GM18873 (cell line): ENCODE measurements around the gene CPNE7.
"Not testable (repeated sequence)": the region's sequence is repeated elsewhere in the genome, so short reads cannot be mapped to it uniquely, and the experiment has no call there.

ENCODE experiments used
- ATAC-seq: cut with Tn5 transposase; IDR thresholded peaks from one replicate; pipeline ENCODE4 v1.9.1; 2021; ENCODE audit warnings: mild to moderate bottlenecking, moderate library complexity, moderate number of reproducible peaks; ENCODE audit not compliant: unreplicated experiment, low FRiP score

Gene CPNE7

DNA sequence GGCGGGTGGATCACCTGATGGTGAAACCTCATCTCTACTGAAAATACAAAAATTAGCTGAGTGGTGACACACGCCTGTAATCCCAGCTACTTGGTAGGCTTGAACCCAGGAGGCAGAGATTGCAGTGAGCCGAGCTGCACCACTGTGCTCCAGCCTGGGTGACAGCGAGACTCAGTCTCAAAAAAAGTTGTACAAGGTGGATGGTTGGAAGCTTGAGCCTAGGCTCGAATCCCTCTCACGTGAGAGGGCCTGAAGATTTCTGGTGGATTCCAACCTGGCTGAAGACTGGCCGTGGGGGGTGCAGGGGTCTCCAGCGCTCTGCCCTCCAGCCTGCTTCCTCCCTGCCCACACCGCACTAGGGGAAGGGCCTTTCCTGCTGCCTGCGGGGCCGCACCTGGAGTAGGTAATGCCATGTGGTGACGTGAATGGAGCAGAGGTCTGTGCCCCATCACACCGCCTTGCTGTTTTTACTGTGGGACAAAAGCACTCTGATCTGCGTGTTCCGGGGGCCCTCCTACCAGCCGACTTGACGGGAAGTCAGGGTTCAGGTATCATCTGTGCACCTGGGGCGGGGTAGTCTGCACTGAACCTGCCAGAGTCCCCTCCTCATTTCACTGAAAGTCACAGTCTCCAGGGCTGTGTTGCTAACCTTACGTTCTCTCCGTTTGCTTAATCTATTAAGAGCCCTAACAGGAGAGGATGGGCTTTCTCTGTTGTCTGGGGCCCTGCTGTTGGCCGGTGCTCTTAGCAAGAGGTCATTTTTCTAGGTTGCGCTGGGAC is 10.9 kb upstream of the CPNE7 start:
- no peak for ATAC-seq

DNA sequence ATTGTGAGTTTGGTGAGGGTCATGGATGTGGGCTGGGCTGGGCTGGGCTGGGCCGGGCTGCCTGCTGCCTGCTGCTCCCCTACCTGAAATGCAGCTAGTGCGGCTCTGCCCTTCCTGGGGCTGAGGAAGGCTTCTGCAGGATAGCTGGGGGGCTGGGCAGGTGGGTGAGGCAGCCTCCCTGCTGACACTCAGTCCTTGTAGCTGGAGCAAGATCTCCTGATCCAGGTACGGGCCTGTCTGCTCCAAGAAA is 10.4 kb upstream of the CPNE7 start:
- no peak for ATAC-seq

DNA sequence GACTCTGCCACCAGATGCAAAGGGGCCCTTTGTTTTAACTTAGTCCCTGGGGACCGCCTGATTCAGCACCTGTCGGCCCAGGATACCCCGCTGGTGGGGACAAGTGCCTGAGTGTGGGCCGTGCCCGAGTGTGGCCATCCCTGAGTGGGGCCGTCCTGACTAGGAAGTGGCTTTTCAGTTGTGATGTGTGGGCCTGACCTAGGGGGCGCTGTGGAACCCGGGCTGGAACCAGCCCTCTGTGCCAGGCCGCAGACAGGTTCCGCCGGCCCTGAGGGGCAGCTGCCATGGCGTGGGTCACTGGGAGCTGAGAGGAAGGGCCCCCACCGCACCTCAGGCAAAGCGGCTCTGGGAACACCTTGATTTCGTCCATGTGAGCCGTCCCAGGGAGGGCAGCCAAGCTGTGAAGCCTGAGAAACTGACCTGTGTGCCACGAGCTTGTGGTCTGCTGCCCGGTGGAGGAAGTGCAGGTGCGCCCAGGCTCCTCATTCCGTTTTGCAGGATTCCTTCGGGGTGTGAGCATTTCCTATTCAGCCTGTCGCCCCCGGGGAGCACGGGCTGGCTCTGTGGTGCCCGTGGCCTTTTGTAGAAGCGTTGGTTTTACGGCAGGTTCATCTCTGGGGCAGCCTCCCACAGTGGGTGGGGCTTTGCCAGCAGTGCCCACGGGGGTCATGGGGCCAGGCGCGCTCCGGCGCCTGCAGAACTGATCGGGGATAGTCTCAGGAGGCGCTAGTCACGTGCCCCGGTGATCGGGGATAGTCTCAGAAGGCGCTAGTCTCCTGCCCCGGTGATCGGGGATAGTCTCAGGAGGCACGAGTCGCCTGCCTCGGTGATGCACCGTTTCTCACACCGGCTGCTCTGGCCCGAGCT is 9.8 kb upstream of the CPNE7 start:
- no peak for ATAC-seq

DNA sequence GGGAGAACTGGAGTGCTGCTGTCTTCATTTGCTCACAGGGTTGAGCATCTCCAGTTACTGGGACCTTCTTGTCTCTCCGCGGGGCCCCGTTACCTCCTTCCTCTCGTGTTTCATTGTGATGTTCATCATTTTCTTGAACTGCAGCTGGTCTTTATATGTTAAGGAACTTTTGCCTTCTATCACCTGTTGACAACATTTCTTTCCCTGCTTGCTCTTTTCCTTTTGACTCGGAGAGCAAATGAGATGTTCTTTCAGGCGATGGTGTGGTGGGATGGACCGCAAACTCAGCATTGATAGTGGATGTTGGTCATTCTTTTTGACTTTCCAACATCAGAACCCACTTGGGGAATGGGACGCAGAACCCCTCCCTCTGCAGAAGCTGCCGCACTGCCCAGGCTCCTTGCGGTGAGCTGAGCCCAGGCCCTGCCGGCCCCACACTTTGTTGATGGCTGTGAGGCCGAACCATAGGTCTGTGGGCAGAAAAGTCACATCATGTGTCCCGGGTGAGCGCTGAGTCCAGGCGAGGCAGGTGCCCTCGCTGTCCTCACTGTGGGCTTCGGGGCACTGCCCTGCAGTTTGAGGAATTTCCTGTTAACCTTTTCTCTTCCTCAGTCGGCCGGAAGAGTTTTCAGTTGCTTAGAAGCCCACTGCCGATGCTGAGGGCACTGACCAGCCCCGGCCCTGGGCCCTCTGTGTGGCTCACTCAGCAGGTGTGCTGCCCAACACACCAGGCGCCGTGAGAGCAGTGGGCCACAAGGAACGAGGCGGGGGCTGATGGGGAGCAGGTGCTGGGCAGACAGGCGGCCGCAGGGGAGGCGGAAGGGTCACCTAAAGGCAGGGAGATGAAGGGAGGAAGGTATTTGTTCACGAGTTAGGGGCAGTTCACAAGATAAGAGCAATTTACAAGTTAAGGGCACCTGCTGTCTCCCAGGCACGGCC is 7.6 kb upstream of the CPNE7 start:
- no peak for ATAC-seq

DNA sequence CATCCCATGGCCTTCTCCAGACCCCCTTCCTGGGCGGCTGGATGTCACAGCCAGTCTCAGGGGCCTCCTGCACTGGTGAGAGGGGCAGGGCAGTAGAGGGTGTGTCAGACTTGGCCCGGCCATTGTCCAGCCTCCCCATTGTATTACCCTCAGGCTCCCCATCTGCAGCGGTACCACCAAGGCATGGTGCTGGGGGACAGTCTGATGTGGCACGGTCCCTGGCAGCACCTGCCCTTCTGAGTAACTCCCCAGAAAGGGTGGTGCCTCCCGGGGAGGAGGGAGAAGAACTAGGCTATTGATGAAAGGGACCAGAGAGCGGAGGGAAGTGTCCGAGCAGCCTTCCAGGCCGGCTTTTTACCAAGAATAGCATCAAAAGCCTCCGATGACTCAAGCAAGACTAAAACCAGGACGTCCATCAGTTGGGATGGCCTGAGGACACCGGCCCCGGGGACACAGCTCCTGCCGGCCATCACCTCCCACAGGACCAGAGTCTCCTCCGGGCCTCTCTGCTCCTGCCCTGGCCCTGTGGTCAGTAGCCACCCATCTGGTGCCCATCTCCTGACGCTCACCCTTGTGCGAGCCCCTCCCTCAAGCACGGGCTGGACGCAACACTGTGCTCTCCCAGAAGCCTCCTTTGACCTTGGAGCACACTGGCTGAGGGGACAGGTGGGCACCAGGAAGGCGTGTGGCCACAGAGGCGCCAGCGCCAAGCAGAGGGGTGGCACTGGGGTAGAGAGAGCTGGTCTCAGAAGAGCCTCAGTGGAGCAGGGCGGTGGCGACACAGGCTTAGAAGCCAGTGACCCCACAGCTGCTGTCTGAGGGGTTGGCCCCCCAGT is 5.8 kb upstream of the CPNE7 start:
- ATAC-seq = no peak

DNA sequence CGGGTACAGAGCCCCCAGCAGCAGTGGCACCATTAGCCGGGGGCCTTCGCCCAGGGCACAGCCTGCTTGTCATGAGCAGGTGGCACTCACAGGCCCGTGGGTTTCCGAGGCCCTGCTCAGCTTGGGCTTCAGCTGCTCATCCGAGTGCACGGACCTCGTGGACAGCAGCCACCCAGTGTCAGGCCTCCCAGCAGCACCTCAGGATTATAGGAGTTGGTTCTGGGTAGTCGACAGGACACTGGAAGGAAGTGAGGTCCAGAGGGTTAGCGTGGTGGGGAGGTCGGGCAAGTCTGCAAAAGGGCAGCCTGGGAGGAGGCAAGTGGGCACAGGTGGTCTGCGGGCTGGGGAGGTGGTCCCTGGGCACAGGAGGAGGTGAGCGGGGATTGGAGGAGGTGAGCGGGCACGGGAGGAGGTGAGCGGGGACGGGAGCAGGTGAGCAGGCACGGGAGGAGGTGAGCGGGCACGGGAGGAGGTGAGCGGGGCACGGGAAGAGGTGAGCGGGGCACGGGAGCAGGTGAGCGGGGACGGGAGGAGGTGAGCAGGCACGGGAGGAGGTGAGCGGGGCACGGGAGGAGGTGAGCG is 5.1 kb upstream of the CPNE7 start:
- no peak for ATAC-seq

DNA sequence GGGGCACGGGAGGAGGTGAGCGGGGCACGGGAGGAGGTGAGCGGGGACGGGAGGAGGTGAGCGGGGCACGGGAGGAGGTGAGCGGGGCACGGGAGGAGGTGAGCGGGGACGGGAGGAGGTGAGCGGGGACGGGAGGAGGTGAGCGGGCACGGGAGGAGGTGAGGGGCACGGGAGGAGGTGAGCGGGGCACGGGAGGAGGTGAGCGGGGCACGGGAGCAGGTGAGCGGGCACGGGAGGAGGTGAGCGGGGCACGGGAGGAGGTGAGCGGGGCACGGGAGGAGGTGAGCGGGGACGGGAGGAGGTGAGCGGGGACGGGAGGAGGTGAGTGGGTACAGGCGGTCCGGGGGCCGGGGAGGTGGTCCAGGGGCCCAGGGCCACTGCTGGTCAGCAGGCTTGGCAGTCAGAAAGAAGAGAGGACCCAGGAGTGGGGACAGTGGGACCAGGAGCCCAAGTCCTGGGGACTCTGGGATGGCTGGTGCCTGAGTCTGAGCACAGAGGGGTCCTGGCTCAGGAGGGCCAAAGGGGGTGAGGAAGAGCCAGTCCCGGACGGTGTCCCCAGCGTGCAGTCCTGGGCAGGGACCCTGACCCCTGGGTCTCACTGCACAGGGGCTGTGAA is 4.5 kb upstream of the CPNE7 start:
- not testable (repeated sequence) for ATAC-seq

DNA sequence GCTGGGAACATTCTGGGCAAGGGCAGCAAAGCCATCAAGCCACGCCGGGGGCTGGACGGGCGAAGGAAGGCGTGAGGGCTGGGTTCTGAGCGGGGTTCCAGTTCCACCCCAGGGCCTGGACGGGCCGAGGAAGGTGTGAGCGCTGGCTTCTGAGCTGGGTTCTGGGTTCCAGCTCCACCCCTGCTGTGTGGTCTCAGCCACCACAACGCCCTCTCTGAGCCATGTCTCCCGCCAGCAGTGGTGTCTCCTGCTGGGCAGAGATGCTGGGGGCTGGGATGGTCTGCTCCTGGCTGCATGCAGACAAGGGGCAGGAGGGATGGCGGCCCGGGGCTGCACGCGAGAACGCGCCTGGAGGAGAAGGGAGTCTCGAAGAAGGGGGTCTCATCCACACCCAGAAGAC is 3.9 kb upstream of the CPNE7 start:
- no peak for ATAC-seq

DNA sequence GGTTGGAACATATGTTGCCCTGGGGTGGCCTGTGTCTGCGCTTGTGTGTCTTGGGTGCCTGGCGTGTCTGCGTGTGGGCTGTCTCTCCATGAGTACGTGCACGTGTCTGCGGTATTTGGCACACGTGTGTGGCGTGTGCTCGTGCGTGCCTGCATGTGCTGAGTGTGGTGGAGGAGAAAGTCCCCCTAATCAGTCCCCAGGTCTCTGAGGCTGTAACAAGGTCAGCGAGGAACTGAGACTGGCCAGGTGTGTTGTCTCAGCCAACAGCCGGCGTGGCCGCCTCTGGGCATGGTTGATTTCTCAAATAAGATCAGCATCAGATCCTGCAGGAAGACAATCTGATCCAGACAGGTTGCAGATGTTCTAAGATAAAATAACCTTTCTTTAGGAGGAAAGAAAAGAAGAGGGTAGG is 3.5 kb upstream of the CPNE7 start:
- no peak for ATAC-seq

DNA sequence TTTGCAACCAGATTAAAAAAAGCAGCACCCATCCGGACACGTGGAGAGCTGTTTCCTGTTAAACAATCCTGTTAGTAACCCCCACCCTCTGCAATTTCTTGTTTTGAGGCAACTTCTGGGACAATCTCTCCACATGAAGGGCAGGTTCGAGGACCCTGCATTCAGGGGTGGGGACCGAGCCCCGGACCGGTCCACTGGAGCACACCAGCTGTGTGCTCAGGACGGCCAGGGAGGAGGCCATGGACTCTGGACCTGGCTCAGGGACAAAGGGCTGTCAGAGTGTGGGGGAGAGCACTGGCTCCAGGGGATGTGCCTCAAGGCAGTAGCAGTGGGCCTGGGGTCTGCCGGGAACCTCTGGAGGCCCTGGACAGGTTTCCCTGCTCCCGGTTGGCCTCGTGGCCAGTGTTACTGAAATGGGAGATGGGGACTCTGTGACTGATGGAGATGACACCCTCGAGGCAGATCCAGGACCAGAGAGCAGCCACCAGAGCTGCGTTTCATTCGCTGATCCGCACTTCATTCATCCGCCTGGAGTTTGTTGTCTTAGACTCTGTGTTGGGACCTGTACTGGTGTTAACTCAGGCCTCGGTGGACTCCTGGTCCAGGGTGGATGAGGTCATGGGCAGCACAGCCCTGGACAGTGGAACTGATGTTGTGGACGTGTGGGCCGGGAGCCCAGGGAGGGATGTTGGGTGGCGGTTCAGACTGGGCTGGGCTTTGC is 2.9 kb upstream of the CPNE7 start:
- no peak for ATAC-seq

DNA sequence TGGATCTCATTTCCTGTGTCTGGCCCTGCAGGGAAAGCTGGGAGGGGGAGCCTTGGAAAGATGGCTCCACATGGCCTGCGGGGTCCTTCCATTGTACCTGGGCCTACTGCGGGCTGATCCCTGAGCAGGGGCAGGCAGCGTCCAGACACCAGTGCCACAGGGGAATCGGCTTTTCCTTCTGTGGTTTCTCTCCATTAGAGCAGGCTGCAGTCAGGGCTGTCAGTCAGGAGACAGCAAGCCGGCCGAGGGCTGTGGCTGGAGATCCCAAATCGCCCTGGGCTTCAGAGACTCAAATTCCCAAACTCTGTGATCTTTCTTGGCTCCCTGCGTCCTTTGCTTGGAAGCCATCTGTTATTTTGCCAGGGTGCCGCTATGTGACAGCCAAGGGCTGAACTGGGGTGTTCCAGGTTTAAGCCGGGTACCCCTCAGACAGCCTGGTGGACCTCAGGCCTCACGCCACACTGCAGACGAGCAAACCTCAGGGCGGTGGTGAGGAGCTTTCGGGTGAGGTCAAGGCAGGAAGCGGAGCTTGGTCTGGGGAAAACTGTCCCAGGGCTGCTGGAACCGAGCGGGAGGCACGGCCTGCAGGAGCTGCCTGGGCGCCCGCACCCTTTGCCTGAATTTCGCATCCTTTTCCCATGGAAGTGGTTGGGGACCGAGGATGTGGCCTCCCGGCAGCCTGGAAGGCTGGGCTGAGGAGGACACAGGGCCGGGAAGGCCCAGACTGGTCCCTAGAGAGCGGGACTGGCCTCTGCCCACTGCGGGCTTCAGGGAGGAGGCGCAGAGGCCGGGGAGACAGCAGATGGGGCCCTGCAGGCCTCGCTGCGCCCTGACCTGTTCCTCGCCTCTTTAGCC is 1.5 kb upstream of the CPNE7 start:
- no peak for ATAC-seq

DNA sequence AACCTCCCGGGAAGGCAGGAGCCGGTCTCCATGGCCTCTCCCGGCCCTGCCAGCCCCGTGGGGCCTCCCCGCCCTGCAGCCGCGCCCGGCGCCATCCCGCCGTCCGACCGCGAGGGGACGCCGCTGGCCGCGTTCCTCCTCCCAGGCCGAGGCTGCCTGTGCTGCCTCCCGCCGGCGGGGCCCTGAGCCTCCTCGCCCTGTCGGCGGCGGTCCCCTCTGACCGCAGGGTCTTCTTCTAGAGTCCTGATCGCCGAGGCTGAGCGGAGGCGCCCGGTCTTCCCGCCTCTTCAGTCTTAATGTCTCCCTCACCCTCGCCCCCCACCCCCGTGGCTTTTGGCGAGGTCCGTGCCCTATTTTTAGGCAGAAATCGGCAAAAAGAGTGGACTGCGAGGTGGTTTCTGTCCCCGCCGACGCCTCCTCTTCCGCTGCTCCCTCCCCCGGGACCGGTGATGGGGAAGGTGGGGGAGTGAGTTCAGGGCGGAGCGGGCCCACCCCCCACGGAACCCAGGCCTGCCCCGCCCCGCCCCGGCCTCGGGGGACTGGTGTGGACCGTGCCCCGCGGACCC is 794 bp upstream of the CPNE7 start:
- no peak for ATAC-seq

DNA sequence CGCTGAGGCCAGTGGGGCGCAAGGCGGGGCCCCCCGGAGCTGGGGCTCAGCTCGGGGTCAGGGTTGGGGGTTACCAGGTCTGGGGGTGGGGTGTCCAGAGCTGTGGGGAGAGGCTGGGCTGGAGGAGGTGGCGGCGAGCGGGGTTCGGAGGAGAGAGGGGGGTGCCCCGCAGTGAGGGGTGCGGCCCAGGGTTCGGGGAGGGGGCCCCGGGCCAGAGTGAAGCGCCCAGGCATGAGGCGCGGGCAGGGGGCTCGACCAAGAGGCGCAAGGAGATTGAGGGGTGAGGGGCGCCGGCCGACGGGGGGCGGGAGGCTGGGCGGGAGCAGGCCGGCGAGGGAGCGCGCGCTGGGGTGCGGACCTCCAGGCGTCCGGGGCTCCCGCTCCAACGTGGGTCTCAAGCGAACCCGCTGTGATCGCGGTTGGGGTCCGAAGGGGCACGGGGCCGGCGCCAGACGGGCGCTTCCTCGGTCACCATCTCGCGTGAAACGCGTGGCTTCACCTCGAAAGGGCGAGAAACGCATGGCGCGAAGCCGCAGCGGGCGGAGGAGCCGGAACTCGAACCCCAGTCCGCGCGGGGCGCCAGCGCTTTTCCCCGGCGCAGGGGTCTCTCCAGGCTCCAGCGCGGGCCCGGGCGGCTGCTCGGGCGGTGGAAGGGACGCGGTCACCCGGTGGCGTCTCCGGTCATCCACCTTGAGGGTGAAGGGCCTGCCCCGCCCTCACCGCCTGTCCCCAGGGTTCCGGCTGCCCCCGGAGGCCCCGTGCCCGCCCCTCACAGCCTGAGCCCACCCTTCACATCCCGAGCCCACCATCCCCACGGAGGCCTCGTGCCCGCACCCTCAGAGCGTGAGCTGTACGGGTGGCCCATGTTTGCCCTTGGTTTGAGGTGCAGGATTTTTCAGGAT is 846 bp downstream of the CPNE7 start:
- ATAC-seq = no peak

DNA sequence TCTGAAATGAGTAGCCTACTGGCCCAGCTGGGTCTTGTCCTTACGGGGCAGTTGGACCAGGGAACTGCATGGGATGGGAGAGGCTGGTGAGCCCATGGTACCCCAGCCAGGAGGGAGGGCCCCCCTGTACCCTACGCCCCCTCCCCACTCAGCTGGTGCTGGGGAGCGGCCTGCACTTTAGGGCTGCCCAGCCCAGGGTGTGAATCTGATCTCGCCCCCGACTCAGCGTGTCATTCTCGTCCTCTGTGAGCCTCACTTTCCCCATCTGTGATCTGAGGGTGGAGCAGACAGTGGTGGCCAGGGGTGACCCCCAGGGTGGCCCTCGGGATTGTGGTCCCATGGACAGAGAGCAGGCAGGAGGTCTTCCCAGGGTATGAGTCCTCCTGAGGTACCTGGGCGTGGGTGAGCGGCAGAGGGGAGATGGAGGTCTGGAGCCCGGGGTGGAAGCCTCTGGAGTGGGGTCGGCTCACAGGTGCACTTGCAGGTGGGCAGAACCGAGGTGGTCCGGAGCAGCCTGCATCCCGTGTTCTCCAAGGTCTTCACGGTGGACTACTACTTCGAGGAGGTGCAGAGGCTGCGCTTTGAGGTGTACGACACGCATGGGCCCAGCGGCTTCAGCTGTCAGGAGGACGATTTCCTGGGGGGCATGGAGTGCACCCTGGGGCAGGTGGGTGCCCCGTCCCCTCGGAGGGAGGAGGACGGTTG is 1.6 kb downstream of the CPNE7 start:
- ATAC-seq = no peak

DNA sequence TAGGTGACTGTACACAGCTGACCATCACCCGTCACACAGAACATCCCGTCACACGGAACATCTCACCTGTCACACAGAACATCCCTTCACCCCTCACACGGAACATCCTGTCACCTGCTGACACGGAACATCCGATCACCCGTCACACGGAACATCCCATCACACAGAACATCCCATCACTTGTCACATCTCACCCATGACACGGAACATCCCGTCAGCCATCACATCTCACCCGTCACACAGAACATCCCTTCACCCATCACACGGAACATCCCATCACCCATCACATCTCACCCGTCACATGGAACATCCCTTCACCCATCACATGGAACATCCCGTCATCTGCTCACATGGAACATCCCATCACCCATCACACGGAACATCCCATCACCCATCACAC is 3.8 kb downstream of the CPNE7 start:
- ATAC-seq = no peak
